Endothelial cell (in vitro differentiated cells): Measurements from ENCODE around the gene SYT2. TPM values are rescaled to one million over a fixed set of nuclear protein-coding genes. Genes with fewer than 3 reads are reported as not detected.
"Not testable (repeated sequence)": the region's sequence is repeated elsewhere in the genome, so short reads cannot be mapped to it uniquely, and the experiment has no call there.

ENCODE experiments used
- DNase-seq: peaks from one replicate; pipeline ENCODE4 v3.0.0; 2021; ENCODE audit warnings: low spot score
- H3K27ac Mint-ChIP-seq: one replicate; pipeline ENCODE4 v1.8.0; 2021; ENCODE audit warnings: mixed read lengths, inconsistent platforms; ENCODE audit not compliant: unreplicated experiment
- H3K27me3 Mint-ChIP-seq: one replicate; pipeline ENCODE4 v1.8.0; 2021; ENCODE audit warnings: mild to moderate bottlenecking, moderate library complexity, mixed read lengths, inconsistent platforms; ENCODE audit not compliant: unreplicated experiment
- H3K36me3 Mint-ChIP-seq: one replicate; pipeline ENCODE4 v1.8.0; 2021; ENCODE audit warnings: mild to moderate bottlenecking, low read depth, mixed read lengths, inconsistent platforms; ENCODE audit not compliant: unreplicated experiment
- H3K4me1 Mint-ChIP-seq: one replicate; pipeline ENCODE4 v1.8.0; 2021; ENCODE audit warnings: mild to moderate bottlenecking, mixed read lengths, inconsistent platforms; ENCODE audit not compliant: unreplicated experiment
- H3K4me3 Mint-ChIP-seq: one replicate; pipeline ENCODE4 v1.8.0; 2021; ENCODE audit warnings: mild to moderate bottlenecking, mixed read lengths, inconsistent platforms; ENCODE audit not compliant: unreplicated experiment
- H3K9me3 Mint-ChIP-seq: one replicate; pipeline ENCODE4 v1.8.0; 2021; ENCODE audit warnings: mixed read lengths, inconsistent platforms; ENCODE audit not compliant: unreplicated experiment
- CTCF ChIP-seq: fragments of 200-600 bp; sonication (generic); IDR thresholded peaks from one replicate; pipeline ENCODE4 v1.5.0; 2021; ENCODE audit warnings: antibody characterized with exemption; ENCODE audit not compliant: unreplicated experiment
- total RNA-seq: library from RNA; stranded (reverse); fragmentation: NEBNext Ultra II Directional; extraction: Animal tissue kit (Norgen Biotek cat#: 25700); gene quantifications from one replicate; pipeline ENCODE4 v1.2.1, GENCODE V29; 2021; ENCODE audit not compliant: unreplicated experiment

SYT2 gene
- total RNA-seq, 1 donor from 2014 or later = 0.33 TPM

GRCh38 chr1:202632241-202632640, 78.0 kb downstream of the SYT2 start:
- Mint-ChIP-seq H3K9me3 (no peaks in the 10 kb centered on the region), H3K4me3 (no peak overlapping the region), H3K27me3 (peaks cover 7% of the 10 kb centered on the region), H3K36me3 (no peaks in the 10 kb centered on the region), H3K27ac (no peak overlapping the region), H3K4me1 (no peaks in the 10 kb centered on the region)
- no peak for DNase-seq
- TF ChIP-seq CTCF = no peak

GRCh38 chr1:202631076-202631923, 79.0 kb downstream of the SYT2 start:
- H3K9me3 Mint-ChIP-seq = no peaks in the 10 kb centered on the region
- no peaks in the 10 kb centered on the region for H3K4me1 Mint-ChIP-seq
- no peak overlapping the region for H3K4me3 Mint-ChIP-seq
- peaks cover 7% of the 10 kb centered on the region for H3K27me3 Mint-ChIP-seq
- TF ChIP-seq CTCF = no peak
- H3K36me3 Mint-ChIP-seq = no peaks in the 10 kb centered on the region
- H3K27ac Mint-ChIP-seq = no peak overlapping the region
- DNase-seq = no peak

- H3K9me3 Mint-ChIP-seq = no peaks in the 10 kb centered on the region
- no peaks in the 10 kb centered on the region for H3K4me1 Mint-ChIP-seq
- H3K4me3 Mint-ChIP-seq = no peak overlapping the region
- H3K27ac Mint-ChIP-seq = no peak overlapping the region
- DNase-seq = no peak
- TF ChIP-seq CTCF = no peak
- peaks cover 7% of the 10 kb centered on the region for H3K27me3 Mint-ChIP-seq
- H3K36me3 Mint-ChIP-seq = no peaks in the 10 kb centered on the region
Observed at GRCh38 chr1:202630541-202630940, 79.7 kb downstream of the SYT2 start.

GRCh38 chr1:202630096-202630495, 80.2 kb downstream of the SYT2 start:
- H3K36me3 Mint-ChIP-seq, H3K4me3 Mint-ChIP-seq, H3K4me1 Mint-ChIP-seq, H3K9me3 Mint-ChIP-seq, DNase-seq, H3K27ac Mint-ChIP-seq, H3K27me3 Mint-ChIP-seq: not testable (repeated sequence)

GRCh38 chr1:202629257-202629811, 80.9 kb downstream of the SYT2 start:
- not testable (repeated sequence) for H3K27me3 Mint-ChIP-seq, DNase-seq, H3K27ac Mint-ChIP-seq, H3K9me3 Mint-ChIP-seq, H3K4me1 Mint-ChIP-seq, H3K36me3 Mint-ChIP-seq, H3K4me3 Mint-ChIP-seq

- Mint-ChIP-seq H3K4me1 (no peaks in the 10 kb centered on the region), H3K4me3 (no peak overlapping the region), H3K27me3 (peaks cover 7% of the 10 kb centered on the region), H3K27ac (no peak overlapping the region), H3K9me3 (no peaks in the 10 kb centered on the region), H3K36me3 (no peaks in the 10 kb centered on the region)
- no peak for DNase-seq
- no peak for TF ChIP-seq CTCF
Observed at GRCh38 chr1:202628646-202629215, 81.5 kb downstream of the SYT2 start.
